WTC11 (cell line): ENCODE measurements around the gene PEAK3. TPM values are rescaled to one million over a fixed set of nuclear protein-coding genes. Genes with fewer than 3 reads are reported as not detected.

Experiments used
- ATAC-seq: fragments of 200-7000 bp; cut with Tn5 transposase; 2 replicates; pipeline ENCODE4 v1.10.0; 2021; ENCODE audit warnings: mild to moderate bottlenecking, moderate library complexity
- CTCF ChIA-PET: fragments of 300-600 bp; sonication (Branson Sonifier 250); formaldehyde crosslinking; loops from one replicate; lab custom pipeline; 2021; ENCODE audit warnings: antibody characterized with exemption; lab: Charles Lee
- POLR2A ChIA-PET: fragments of 350-600 bp; sonication (Branson Sonifier 250); formaldehyde crosslinking; loops from one replicate; lab custom pipeline; 2021; ENCODE audit warnings: antibody characterized with exemption; lab: Charles Lee
- DNase-seq: peaks from one replicate; pipeline ENCODE4 v3.0.0; 2021; ENCODE audit warnings: low spot score
- H3K27ac Mint-ChIP-seq: 2 replicates; pipeline ENCODE4 v1.8.0; 2021; ENCODE audit warnings: mixed read lengths
- H3K27me3 Mint-ChIP-seq: 2 replicates; pipeline ENCODE4 v1.8.0; 2021; ENCODE audit warnings: low read depth, mild to moderate bottlenecking, moderate library complexity, mixed read lengths
- H3K36me3 Mint-ChIP-seq: 2 replicates; pipeline ENCODE4 v1.8.0; 2021; ENCODE audit warnings: mixed read lengths
- H3K4me1 Mint-ChIP-seq: 2 replicates; pipeline ENCODE4 v1.8.0; 2022; ENCODE audit warnings: mixed read lengths
- H3K4me3 Mint-ChIP-seq: 2 replicates; pipeline ENCODE4 v1.8.0; 2021; ENCODE audit warnings: mild to moderate bottlenecking, moderate library complexity, mixed read lengths
- H3K9me3 Mint-ChIP-seq: 2 replicates; pipeline ENCODE4 v1.8.0; 2021; ENCODE audit warnings: mixed read lengths
- GRHL2 ChIP-seq: fragments of 250-450 bp; sonication (Bioruptor Pico); IDR thresholded peaks from 2 replicates; pipeline ENCODE4 v1.8.0; 2022; ENCODE audit warnings: mild to moderate bottlenecking, moderate library complexity; ENCODE audit not compliant: insufficient replicate concordance, severe bottlenecking
- GTF2I ChIP-seq: fragments of 250-450 bp; sonication (Bioruptor Pico); conservative IDR thresholded peaks from 2 replicates; pipeline ENCODE4 v1.4.0; 2021; ENCODE audit warnings: mild to moderate bottlenecking
- IRF2 ChIP-seq: sonication (generic); formaldehyde crosslinking; IDR thresholded peaks from 2 replicates; pipeline ENCODE4 v1.8.0; 2022; ENCODE audit warnings: low read depth, missing genetic modification reagents, borderline replicate concordance
- JAZF1 ChIP-seq: fragments of 250-450 bp; sonication (Bioruptor Pico); IDR thresholded peaks from 2 replicates; pipeline ENCODE4 v1.9.0; 2021; ENCODE audit warnings: moderate library complexity, mild to moderate bottlenecking, inconsistent platforms
- NR2C2 ChIP-seq: sonication (generic); formaldehyde crosslinking; IDR thresholded peaks from 2 replicates; pipeline ENCODE4 v1.8.0; 2022; ENCODE audit warnings: mild to moderate bottlenecking, missing genetic modification reagents
- SMAD3 ChIP-seq: sonication (generic); formaldehyde crosslinking; IDR thresholded peaks from 2 replicates; pipeline ENCODE4 v1.8.0; 2022; ENCODE audit warnings: missing genetic modification reagents, mild to moderate bottlenecking, borderline replicate concordance
- STAT6 ChIP-seq: sonication (generic); formaldehyde crosslinking; conservative IDR thresholded peaks from 2 replicates; pipeline ENCODE4 v1.8.1; 2023; ENCODE audit warnings: mild to moderate bottlenecking, low read depth, missing genetic modification reagents, moderate library complexity
- TCF7 ChIP-seq: sonication (generic); formaldehyde crosslinking; IDR thresholded peaks from 2 replicates; pipeline ENCODE4 v1.8.0; 2022; ENCODE audit warnings: mild to moderate bottlenecking, low read depth, missing genetic modification reagents, moderate library complexity
- ZBTB21 ChIP-seq: sonication (generic); formaldehyde crosslinking; IDR thresholded peaks from 2 replicates; pipeline ENCODE4 v1.8.1; 2023; ENCODE audit warnings: mild to moderate bottlenecking, missing genetic modification reagents, borderline replicate concordance
- ZNF121 ChIP-seq: sonication (generic); formaldehyde crosslinking; IDR thresholded peaks from 2 replicates; pipeline ENCODE4 v1.8.0; 2023; ENCODE audit warnings: missing genetic modification reagents
- ZNF232 ChIP-seq: sonication (generic); formaldehyde crosslinking; IDR thresholded peaks from 2 replicates; pipeline ENCODE4 v1.8.0; 2022; ENCODE audit warnings: mild to moderate bottlenecking, missing genetic modification reagents
- total RNA-seq: library from RNA; stranded (reverse); gene quantifications from 3 replicates; pipeline ENCODE4 v1.2.3, GENCODE V29; 2021
- TF ChIP-seq, protein P1 (sequence below): sonication (generic); formaldehyde crosslinking; IDR thresholded peaks from 2 replicates; pipeline ENCODE4 v1.8.1; 2023; ENCODE audit warnings: mild to moderate bottlenecking, missing genetic modification reagents, borderline replicate concordance
- TF ChIP-seq, protein P2 (sequence below): fragments of 250-450 bp; sonication (Bioruptor Pico); IDR thresholded peaks from 2 replicates; pipeline ENCODE4 v2.1.2; 2022; ENCODE audit warnings: mild to moderate bottlenecking, moderate library complexity
- TF ChIP-seq, protein P3 (sequence below): sonication (generic); formaldehyde crosslinking; IDR thresholded peaks from 2 replicates; pipeline ENCODE4 v1.8.0; 2022; ENCODE audit warnings: mild to moderate bottlenecking, missing genetic modification reagents
- TF ChIP-seq, protein P4 (sequence below): sonication (generic); formaldehyde crosslinking; IDR thresholded peaks from 2 replicates; pipeline ENCODE4 v1.8.0; 2023; ENCODE audit warnings: mild to moderate bottlenecking, missing genetic modification reagents
- TF ChIP-seq, protein P5 (sequence below): sonication (generic); formaldehyde crosslinking; IDR thresholded peaks from 2 replicates; pipeline ENCODE4 v1.8.1; 2022; ENCODE audit warnings: low read depth, missing genetic modification reagents, borderline replicate concordance

The PEAK3 gene
- total RNA-seq, 1 experiment from 2014 or later: not detected

GRCh38 chr19:2286402-2287140 is 4.6 kb upstream of the PEAK3 start (continued):
- TF ChIP-seq STAT6 (CRISPR knock-in tag): no peak
- TF ChIP-seq ZBTB21 (CRISPR knock-in tag): no peak

DNA sequence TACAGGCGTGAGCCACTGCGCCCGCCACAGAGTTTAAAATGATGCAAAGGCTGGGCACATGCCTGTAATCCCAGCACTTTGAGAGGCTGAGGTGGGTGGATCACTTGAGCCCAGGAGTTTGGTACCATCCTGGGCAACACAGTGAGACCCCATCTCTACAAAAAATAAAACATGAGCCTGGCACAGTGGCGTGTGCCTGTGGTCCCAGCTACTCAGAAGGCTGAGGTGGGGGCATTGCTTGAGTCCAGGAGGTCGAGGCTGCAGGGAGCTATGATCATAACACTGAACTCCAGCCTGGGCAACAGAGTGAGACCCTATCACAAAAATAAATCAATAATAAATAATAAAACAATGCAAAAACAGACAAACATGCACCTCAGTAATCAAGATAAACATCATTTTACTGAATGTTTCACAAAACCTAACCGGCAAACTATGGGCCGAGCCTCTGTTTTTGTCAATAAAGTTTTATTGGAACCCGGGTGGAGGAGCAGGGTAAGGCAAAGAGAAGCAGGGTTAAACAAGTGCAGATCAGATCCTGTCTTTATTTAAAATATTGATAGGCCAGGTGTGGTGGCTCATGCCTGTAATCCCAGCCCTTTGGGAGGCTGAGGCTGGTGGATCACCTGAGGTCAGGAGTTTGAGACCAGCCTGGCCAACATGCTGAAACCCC is 2.0 kb upstream of the PEAK3 start:
- no peak overlapping the region for H3K27ac Mint-ChIP-seq
- peaks cover 32% of the 10 kb centered on the region for H3K27me3 Mint-ChIP-seq
- ChIA-PET CTCF (interaction anchor here (0.6 to 2.4 kb wide), 4 partner anchors 32 to 1890 kb away, joined by 3 to 13 read pairs (median 3); no protein-coding TSS in a partner anchor), POLR2A (no interaction called here)
- DNase-seq (no peak), ATAC-seq (no peak)
- H3K4me1 Mint-ChIP-seq: peaks cover 8% of the 10 kb centered on the region
- no peaks in the 10 kb centered on the region for H3K9me3 Mint-ChIP-seq
- no peak for TF ChIP-seq GRHL2
- TF ChIP-seq NR2C2: no peak
- TF ChIP-seq, protein P1, sequence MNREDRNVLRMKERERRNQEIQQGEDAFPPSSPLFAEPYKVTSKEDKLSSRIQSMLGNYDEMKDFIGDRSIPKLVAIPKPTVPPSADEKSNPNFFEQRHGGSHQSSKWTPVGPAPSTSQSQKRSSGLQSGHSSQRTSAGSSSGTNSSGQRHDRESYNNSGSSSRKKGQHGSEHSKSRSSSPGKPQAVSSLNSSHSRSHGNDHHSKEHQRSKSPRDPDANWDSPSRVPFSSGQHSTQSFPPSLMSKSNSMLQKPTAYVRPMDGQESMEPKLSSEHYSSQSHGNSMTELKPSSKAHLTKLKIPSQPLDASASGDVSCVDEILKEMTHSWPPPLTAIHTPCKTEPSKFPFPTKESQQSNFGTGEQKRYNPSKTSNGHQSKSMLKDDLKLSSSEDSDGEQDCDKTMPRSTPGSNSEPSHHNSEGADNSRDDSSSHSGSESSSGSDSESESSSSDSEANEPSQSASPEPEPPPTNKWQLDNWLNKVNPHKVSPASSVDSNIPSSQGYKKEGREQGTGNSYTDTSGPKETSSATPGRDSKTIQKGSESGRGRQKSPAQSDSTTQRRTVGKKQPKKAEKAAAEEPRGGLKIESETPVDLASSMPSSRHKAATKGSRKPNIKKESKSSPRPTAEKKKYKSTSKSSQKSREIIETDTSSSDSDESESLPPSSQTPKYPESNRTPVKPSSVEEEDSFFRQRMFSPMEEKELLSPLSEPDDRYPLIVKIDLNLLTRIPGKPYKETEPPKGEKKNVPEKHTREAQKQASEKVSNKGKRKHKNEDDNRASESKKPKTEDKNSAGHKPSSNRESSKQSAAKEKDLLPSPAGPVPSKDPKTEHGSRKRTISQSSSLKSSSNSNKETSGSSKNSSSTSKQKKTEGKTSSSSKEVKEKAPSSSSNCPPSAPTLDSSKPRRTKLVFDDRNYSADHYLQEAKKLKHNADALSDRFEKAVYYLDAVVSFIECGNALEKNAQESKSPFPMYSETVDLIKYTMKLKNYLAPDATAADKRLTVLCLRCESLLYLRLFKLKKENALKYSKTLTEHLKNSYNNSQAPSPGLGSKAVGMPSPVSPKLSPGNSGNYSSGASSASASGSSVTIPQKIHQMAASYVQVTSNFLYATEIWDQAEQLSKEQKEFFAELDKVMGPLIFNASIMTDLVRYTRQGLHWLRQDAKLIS (CRISPR knock-in tag): no peak
- TF ChIP-seq SMAD3: no peak
- TF ChIP-seq GTF2I: peak; percentile 83; the same call in 1 of the 2 replicates
- peak; percentile 97 for TF ChIP-seq ZNF121 (CRISPR knock-in tag)
- TF ChIP-seq, protein P2, sequence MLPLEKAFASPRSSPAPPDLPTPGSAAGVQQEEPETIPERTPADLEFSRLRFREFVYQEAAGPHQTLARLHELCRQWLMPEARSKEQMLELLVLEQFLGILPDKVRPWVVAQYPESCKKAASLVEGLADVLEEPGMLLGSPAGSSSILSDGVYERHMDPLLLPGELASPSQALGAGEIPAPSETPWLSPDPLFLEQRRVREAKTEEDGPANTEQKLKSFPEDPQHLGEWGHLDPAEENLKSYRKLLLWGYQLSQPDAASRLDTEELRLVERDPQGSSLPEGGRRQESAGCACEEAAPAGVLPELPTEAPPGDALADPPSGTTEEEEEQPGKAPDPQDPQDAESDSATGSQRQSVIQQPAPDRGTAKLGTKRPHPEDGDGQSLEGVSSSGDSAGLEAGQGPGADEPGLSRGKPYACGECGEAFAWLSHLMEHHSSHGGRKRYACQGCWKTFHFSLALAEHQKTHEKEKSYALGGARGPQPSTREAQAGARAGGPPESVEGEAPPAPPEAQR (CRISPR knock-in tag): no peak
- no peak for TF ChIP-seq TCF7 (CRISPR knock-in tag)
- TF ChIP-seq, protein P3, sequence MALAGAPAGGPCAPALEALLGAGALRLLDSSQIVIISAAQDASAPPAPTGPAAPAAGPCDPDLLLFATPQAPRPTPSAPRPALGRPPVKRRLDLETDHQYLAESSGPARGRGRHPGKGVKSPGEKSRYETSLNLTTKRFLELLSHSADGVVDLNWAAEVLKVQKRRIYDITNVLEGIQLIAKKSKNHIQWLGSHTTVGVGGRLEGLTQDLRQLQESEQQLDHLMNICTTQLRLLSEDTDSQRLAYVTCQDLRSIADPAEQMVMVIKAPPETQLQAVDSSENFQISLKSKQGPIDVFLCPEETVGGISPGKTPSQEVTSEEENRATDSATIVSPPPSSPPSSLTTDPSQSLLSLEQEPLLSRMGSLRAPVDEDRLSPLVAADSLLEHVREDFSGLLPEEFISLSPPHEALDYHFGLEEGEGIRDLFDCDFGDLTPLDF (CRISPR knock-in tag): no peak
- TF ChIP-seq, protein P4, sequence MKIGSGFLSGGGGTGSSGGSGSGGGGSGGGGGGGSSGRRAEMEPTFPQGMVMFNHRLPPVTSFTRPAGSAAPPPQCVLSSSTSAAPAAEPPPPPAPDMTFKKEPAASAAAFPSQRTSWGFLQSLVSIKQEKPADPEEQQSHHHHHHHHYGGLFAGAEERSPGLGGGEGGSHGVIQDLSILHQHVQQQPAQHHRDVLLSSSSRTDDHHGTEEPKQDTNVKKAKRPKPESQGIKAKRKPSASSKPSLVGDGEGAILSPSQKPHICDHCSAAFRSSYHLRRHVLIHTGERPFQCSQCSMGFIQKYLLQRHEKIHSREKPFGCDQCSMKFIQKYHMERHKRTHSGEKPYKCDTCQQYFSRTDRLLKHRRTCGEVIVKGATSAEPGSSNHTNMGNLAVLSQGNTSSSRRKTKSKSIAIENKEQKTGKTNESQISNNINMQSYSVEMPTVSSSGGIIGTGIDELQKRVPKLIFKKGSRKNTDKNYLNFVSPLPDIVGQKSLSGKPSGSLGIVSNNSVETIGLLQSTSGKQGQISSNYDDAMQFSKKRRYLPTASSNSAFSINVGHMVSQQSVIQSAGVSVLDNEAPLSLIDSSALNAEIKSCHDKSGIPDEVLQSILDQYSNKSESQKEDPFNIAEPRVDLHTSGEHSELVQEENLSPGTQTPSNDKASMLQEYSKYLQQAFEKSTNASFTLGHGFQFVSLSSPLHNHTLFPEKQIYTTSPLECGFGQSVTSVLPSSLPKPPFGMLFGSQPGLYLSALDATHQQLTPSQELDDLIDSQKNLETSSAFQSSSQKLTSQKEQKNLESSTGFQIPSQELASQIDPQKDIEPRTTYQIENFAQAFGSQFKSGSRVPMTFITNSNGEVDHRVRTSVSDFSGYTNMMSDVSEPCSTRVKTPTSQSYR (CRISPR knock-in tag): no peak
- no peak for TF ChIP-seq JAZF1 (CRISPR knock-in tag)
- TF ChIP-seq ZNF232 (CRISPR knock-in tag): no peak
- no peak for TF ChIP-seq IRF2 (CRISPR knock-in tag)
- TF ChIP-seq, protein P5, sequence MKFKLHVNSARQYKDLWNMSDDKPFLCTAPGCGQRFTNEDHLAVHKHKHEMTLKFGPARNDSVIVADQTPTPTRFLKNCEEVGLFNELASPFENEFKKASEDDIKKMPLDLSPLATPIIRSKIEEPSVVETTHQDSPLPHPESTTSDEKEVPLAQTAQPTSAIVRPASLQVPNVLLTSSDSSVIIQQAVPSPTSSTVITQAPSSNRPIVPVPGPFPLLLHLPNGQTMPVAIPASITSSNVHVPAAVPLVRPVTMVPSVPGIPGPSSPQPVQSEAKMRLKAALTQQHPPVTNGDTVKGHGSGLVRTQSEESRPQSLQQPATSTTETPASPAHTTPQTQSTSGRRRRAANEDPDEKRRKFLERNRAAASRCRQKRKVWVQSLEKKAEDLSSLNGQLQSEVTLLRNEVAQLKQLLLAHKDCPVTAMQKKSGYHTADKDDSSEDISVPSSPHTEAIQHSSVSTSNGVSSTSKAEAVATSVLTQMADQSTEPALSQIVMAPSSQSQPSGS (CRISPR knock-in tag): no peak
- H3K36me3 Mint-ChIP-seq: no peaks in the 10 kb centered on the region
- H3K4me3 Mint-ChIP-seq: no peak overlapping the region
